SK-N-SH treated with all-trans-retinoic acid at 6 μM for 48 hours (cell line): ENCODE data around the gene PCDH9.

ENCODE experiments used
- ATAC-seq: fragments of 200-7000 bp; cut with Tn5 transposase; 3 replicates; pipeline ENCODE4 v1.9.1; 2020; ENCODE audit warnings: mild to moderate bottlenecking, moderate library complexity
- ARNTL ChIP-seq: fragments of 450-650 bp; formaldehyde crosslinking; IDR thresholded peaks from 2 replicates; pipeline ENCODE4 v1.5.0; 2020; ENCODE audit warnings: low read depth, mild to moderate bottlenecking, moderate library complexity, borderline replicate concordance
- CSRNP3 ChIP-seq: fragments of 250-450 bp; sonication (Bioruptor Pico); IDR thresholded peaks from 2 replicates; pipeline ENCODE4 v1.5.1; 2021; ENCODE audit warnings: mild to moderate bottlenecking, moderate library complexity
- ISL1 ChIP-seq: fragments of 250-450 bp; sonication (Bioruptor Pico); IDR thresholded peaks from 2 replicates; pipeline ENCODE4 v2.1.2; 2022; ENCODE audit warnings: mild to moderate bottlenecking, moderate library complexity
- OSR1 ChIP-seq: fragments of 250-450 bp; sonication (Bioruptor Pico); IDR thresholded peaks from 2 replicates; pipeline ENCODE4 v1.8.0; 2022; ENCODE audit warnings: moderate library complexity, mild to moderate bottlenecking, inconsistent platforms
- POU6F1 ChIP-seq: fragments of 250-450 bp; sonication (Bioruptor Pico); IDR thresholded peaks from 2 replicates; pipeline ENCODE4 v1.8.0; 2021; ENCODE audit warnings: low read depth, mild to moderate bottlenecking, moderate library complexity, borderline replicate concordance
- SNAI2 ChIP-seq: fragments of 250-450 bp; sonication (Bioruptor Pico); IDR thresholded peaks from 2 replicates; pipeline ENCODE4 v1.5.0; 2020; ENCODE audit warnings: mild to moderate bottlenecking, moderate library complexity
- TCF4 ChIP-seq: fragments of 250-450 bp; sonication (Bioruptor Pico); IDR thresholded peaks from 2 replicates; pipeline ENCODE4 v1.8.0; 2021; ENCODE audit warnings: mild to moderate bottlenecking, moderate library complexity, borderline replicate concordance
- ZC3H10 ChIP-seq: fragments of 250-450 bp; sonication (Bioruptor Pico); IDR thresholded peaks from 2 replicates; pipeline ENCODE4 v1.5.1; 2021; ENCODE audit warnings: mild to moderate bottlenecking, moderate library complexity
- ZFP3 ChIP-seq: fragments of 250-450 bp; sonication (Bioruptor Pico); IDR thresholded peaks from 2 replicates; pipeline ENCODE4 v1.5.0; 2020; ENCODE audit warnings: mild to moderate bottlenecking, moderate library complexity
- ZNF565 ChIP-seq: fragments of 450-650 bp; formaldehyde crosslinking; conservative IDR thresholded peaks from 2 replicates; pipeline ENCODE4 v1.5.0; 2020; ENCODE audit warnings: low read depth, mild to moderate bottlenecking, moderate library complexity
- ZNF70 ChIP-seq: fragments of 450-650 bp; formaldehyde crosslinking; IDR thresholded peaks from 2 replicates; pipeline ENCODE4 v1.5.0; 2020; ENCODE audit warnings: mild to moderate bottlenecking, moderate library complexity
- TF ChIP-seq, protein P1 (sequence below): fragments of 250-450 bp; sonication (Bioruptor Pico); IDR thresholded peaks from 2 replicates; pipeline ENCODE4 v1.5.1; 2020; ENCODE audit warnings: low read depth, mild to moderate bottlenecking, moderate library complexity
- TF ChIP-seq, protein P2 (sequence below): fragments of 250-450 bp; sonication (Bioruptor Pico); IDR thresholded peaks from 2 replicates; pipeline ENCODE4 v1.5.0; 2020; ENCODE audit warnings: mild to moderate bottlenecking, moderate library complexity

Gene PCDH9

DNA sequence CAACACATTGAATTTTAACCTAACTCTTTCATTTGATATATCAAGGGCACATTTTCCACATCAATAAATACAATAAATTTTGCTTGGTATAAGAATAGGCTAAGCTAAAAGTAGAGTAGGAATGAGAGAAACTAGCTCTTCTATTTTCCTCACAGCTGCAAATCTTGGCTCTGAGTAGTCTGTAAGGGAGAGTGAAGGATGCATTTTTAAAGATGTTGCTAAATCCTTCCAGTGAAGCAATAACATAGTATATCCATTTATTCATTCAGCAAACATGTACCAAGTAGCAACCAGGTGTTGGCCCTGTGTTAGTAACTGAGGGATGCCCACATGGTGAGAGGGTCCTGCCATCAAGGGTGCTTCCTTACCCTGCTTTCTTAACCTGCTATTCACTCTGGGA, 799.9 kb downstream of the PCDH9 start:
- TF ChIP-seq, protein P1, sequence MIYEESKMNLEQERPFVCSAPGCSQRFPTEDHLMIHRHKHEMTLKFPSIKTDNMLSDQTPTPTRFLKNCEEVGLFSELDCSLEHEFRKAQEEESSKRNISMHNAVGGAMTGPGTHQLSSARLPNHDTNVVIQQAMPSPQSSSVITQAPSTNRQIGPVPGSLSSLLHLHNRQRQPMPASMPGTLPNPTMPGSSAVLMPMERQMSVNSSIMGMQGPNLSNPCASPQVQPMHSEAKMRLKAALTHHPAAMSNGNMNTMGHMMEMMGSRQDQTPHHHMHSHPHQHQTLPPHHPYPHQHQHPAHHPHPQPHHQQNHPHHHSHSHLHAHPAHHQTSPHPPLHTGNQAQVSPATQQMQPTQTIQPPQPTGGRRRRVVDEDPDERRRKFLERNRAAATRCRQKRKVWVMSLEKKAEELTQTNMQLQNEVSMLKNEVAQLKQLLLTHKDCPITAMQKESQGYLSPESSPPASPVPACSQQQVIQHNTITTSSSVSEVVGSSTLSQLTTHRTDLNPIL (CRISPR knock-in tag): no peak
- TF ChIP-seq, protein P2, sequence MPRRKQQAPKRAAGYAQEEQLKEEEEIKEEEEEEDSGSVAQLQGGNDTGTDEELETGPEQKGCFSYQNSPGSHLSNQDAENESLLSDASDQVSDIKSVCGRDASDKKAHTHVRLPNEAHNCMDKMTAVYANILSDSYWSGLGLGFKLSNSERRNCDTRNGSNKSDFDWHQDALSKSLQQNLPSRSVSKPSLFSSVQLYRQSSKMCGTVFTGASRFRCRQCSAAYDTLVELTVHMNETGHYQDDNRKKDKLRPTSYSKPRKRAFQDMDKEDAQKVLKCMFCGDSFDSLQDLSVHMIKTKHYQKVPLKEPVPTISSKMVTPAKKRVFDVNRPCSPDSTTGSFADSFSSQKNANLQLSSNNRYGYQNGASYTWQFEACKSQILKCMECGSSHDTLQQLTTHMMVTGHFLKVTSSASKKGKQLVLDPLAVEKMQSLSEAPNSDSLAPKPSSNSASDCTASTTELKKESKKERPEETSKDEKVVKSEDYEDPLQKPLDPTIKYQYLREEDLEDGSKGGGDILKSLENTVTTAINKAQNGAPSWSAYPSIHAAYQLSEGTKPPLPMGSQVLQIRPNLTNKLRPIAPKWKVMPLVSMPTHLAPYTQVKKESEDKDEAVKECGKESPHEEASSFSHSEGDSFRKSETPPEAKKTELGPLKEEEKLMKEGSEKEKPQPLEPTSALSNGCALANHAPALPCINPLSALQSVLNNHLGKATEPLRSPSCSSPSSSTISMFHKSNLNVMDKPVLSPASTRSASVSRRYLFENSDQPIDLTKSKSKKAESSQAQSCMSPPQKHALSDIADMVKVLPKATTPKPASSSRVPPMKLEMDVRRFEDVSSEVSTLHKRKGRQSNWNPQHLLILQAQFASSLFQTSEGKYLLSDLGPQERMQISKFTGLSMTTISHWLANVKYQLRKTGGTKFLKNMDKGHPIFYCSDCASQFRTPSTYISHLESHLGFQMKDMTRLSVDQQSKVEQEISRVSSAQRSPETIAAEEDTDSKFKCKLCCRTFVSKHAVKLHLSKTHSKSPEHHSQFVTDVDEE (CRISPR knock-in tag): no peak
- TF ChIP-seq ZNF70 (CRISPR knock-in tag) (no peak), OSR1 (CRISPR knock-in tag) (no peak), TCF4 (CRISPR knock-in tag) (no peak), ZNF565 (no peak), POU6F1 (CRISPR knock-in tag) (no peak)
- no peak for ATAC-seq

- TF ChIP-seq CSRNP3 (CRISPR knock-in tag) (no peak), ARNTL (CRISPR knock-in tag) (no peak), ZFP3 (CRISPR knock-in tag) (no peak), TCF4 (CRISPR knock-in tag) (no peak)
- no peak; the same call in 2 of the 3 replicates for ATAC-seq
Observed at GRCh38 chr13:66429156-66429555, 801.0 kb downstream of the PCDH9 start.

DNA sequence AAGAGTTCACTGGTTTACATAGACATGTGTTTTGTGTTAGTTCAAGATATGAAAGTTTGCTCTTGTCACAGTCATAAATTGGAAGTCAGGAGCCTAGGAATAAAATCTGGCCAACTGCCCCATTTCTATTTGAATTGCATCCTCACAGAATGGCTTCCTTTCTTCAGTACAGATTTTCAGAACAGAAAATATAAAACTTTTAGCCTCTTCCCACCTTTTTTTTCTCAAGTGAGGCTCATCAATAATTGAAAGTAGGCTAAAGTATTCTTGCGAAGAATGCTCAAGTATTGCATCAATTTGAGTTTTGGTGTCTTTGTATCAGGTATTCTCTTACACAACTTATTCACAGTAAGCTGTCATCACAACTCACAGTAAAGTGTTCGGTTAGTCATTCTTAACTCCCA, 802.7 kb downstream of the PCDH9 start:
- TF ChIP-seq ISL1 (CRISPR knock-in tag) (peak; percentile 25; the same call in 1 of the 2 replicates), SNAI2 (no peak)
- ATAC-seq: peak; percentile 59; the same call in 2 of the 3 replicates

DNA sequence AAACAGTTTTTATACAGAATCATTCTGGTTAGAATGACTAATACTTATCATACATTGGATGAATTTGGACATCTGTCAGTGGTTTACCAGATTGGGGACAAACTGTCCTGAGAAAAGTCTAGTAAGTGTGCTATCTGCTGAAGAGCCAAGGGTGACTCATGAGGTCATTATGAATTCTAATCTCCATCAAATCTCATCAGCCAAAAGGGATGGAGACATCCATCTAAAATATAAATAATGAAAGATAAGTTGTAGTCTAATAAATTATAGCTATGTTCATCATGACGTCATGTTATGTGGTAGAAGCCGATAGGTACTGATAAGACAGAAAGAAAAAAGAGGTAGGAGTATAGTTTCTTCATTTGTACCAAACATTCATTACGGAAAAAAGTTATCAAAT, 804.4 kb downstream of the PCDH9 start:
- ATAC-seq: 0 out of 3 replicates have a peak, but pooled peaks have one; percentile 25

More for the DNA sequence above, 804.4 kb downstream of the PCDH9 start:
- TF ChIP-seq ZNF70 (CRISPR knock-in tag): no peak
- peak; percentile 79 for TF ChIP-seq ISL1 (CRISPR knock-in tag)
- no peak for TF ChIP-seq POU6F1 (CRISPR knock-in tag)
- TF ChIP-seq ZC3H10 (CRISPR knock-in tag): no peak
- TF ChIP-seq, protein P1 (CRISPR knock-in tag): peak; percentile 66; the same call in 1 of the 2 replicates
- TF ChIP-seq ZFP3 (CRISPR knock-in tag): peak; percentile 78; the same call in 1 of the 2 replicates
